ENCODE results near the gene VWA5B1.
A peak's percentile ranks its signal among the peaks of the same experiment; 100 is the strongest.

VWA5B1 gene

DNA sequence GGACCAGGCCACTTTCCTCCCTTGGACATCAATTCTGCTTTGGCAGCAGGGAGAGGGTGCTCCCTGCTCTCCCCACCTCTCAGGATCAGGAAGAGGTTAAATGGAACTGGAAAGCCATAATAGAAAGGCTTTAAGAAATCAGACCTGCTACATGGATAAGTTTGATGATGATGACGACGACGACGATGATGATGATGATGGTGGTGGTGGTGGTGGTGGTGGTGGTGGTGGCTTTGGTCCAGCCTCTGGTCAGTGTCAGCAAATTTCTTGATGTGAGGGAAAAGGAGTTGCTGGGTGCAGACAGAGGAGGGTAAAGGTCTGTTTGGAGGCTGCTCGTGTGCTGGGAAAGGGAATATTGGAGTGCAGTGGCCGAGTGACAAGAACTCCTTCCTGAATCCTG, 36.8 kb downstream of the VWA5B1 start:
- H3K4me3 ChIP-seq (ENCODE audit: low read depth, low read length), result no peak overlapping the region
- TF ChIP-seq, protein P1, sequence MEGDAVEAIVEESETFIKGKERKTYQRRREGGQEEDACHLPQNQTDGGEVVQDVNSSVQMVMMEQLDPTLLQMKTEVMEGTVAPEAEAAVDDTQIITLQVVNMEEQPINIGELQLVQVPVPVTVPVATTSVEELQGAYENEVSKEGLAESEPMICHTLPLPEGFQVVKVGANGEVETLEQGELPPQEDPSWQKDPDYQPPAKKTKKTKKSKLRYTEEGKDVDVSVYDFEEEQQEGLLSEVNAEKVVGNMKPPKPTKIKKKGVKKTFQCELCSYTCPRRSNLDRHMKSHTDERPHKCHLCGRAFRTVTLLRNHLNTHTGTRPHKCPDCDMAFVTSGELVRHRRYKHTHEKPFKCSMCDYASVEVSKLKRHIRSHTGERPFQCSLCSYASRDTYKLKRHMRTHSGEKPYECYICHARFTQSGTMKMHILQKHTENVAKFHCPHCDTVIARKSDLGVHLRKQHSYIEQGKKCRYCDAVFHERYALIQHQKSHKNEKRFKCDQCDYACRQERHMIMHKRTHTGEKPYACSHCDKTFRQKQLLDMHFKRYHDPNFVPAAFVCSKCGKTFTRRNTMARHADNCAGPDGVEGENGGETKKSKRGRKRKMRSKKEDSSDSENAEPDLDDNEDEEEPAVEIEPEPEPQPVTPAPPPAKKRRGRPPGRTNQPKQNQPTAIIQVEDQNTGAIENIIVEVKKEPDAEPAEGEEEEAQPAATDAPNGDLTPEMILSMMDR (IDR thresholded peaks at IDR 0.05; ENCODE audit: borderline replicate concordance, insufficient read depth, low read depth, low read length), result no peak

- TF ChIP-seq, protein P1 (IDR thresholded peaks at IDR 0.05; ENCODE audit: borderline replicate concordance, insufficient read depth, low read depth, low read length), result no peak
- no peak overlapping the region for H3K4me3 ChIP-seq (ENCODE audit: low read depth, low read length)
Measured at GRCh38 chr1:20328201-20328600, 37.5 kb downstream of the VWA5B1 start.

DNA sequence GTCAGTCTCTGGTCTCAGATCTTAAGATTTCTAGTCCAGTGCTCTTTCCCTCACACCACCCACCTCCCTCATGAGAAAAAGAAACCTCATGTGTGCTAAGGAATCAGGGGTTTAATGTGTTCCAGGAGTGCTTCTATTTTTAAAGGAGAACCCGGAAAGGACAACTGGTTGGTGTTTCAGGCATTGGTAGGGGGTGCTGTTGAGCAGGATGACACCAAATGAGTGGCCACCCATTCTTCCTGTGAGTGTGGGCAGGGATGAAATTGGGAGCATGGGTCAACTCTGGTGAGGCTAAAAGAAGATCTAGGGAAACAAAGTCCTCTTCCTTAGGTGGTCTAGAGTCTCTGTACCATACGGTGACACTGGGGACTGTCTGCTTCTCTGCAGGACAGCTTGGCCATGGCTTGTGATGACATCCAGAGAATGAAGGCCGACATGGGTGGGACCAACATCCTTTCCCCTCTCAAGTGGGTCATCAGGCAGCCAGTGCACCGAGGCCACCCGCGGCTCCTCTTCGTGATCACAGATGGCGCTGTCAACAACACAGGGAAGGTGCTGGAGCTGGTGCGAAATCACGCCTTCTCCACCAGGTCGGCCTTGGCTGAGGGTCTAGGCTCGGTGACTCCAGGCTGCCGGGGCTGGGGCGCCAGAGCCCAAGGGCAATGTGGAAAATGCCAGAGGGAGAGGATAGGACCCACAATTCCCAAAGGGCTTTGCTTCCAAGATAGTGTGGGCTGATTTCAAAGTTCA, 39.3 kb downstream of the VWA5B1 start:
- TF ChIP-seq, protein P1 (IDR thresholded peaks at IDR 0.05; ENCODE audit: borderline replicate concordance, insufficient read depth, low read depth, low read length), result peak; percentile 18; the same call in 1 of the 2 replicates
- H3K4me3 ChIP-seq (ENCODE audit: low read depth, low read length), result no peak overlapping the region

- TF ChIP-seq, protein P1 (IDR thresholded peaks at IDR 0.05; ENCODE audit: borderline replicate concordance, insufficient read depth, low read depth, low read length), result no peak
- no peak overlapping the region for H3K4me3 ChIP-seq (ENCODE audit: low read depth, low read length)
Measured at GRCh38 chr1:20334103-20334502, 43.4 kb downstream of the VWA5B1 start.

- H3K4me3 ChIP-seq (ENCODE audit: low read depth, low read length), result no peak overlapping the region
- TF ChIP-seq, protein P1 (IDR thresholded peaks at IDR 0.05; ENCODE audit: borderline replicate concordance, insufficient read depth, low read depth, low read length), result no peak
Measured at GRCh38 chr1:20336105-20336605, 45.5 kb downstream of the VWA5B1 start.

GRCh38 chr1:20337581-20337980, 46.9 kb downstream of the VWA5B1 start:
- TF ChIP-seq, protein P1 (IDR thresholded peaks at IDR 0.05; ENCODE audit: borderline replicate concordance, insufficient read depth, low read depth, low read length), result no peak
- H3K4me3 ChIP-seq (ENCODE audit: low read depth, low read length), result no peak overlapping the region
